H7 (cell line): Measurements from ENCODE around the gene PDE4B. TPM values are rescaled to one million over a fixed set of nuclear protein-coding genes. Genes with fewer than 3 reads are reported as not detected.
"Not testable (repeated sequence)": the region's sequence is repeated elsewhere in the genome, so short reads cannot be mapped to it uniquely, and the experiment has no call there.

ENCODE experiments used
- DNase-seq: peaks from one replicate; pipeline ENCODE4 v3.0.0; 2012
- H3K27me3 ChIP-seq: 2 replicates; pipeline ENCODE4 v1.6.0; 2011; ENCODE audit warnings: mild to moderate bottlenecking, low read length; ENCODE audit not compliant: control insufficient read depth, insufficient read depth
- H3K36me3 ChIP-seq: replicated peaks from 2 replicates; pipeline ENCODE4 v1.5.1; 2011; ENCODE audit warnings: low read length; ENCODE audit not compliant: control insufficient read depth, insufficient read depth
- H3K4me3 ChIP-seq: 2 replicates; pipeline ENCODE4 v1.5.1; 2011; ENCODE audit warnings: low read depth, mild to moderate bottlenecking, control low read depth, low read length, moderate library complexity; ENCODE audit not compliant: insufficient read depth
- total RNA-seq: library from RNA; depleted of rRNA; stranded (reverse); fragments of >200 nt; shearing (Covaris generic); gene quantifications from 2 replicates; pipeline ENCODE4 v1.2.3, GENCODE V29; 2014

Gene PDE4B
- total RNA-seq, 1 experiment from 2014 or later = 4.1 TPM

DNA sequence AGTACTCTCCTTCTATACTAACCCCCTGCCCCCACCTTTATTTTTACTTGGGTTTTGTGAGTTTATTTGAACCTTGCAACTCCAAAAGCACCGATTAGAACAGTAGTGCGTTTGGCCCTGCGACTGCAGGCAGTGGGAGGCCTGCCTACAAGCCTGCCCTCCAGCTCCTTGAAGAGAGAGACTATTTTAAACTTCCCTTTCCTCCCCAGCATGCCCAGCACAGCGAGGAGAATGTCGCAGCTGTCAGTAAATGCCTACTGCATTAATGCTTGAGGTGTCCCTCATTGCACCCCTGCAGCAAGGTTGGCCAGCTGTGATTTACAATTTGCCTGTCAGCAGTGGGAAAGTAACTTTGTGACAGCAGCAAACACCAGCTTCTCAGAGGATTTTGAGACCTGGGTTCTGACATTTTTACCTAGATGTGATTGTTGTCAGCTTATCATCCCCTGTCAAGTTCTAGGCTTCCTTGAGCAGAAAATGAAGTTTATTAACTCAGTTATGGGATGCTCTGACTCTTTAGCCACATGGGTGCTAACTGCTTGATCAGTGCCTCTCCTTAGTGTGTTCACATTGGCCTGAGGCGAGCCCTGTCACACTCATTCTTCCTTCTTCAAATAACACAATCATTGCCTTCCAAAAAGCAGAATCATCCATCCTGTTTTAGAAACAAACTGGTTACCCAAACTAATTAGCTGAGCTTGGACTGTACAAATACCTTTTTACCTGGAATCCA lies 170.6 kb downstream of the PDE4B start:
- DNase-seq = no peak
- no peaks in the 10 kb centered on the region for H3K36me3 ChIP-seq
- no peak overlapping the region for H3K4me3 ChIP-seq
- no peaks in the 10 kb centered on the region for H3K27me3 ChIP-seq

DNA sequence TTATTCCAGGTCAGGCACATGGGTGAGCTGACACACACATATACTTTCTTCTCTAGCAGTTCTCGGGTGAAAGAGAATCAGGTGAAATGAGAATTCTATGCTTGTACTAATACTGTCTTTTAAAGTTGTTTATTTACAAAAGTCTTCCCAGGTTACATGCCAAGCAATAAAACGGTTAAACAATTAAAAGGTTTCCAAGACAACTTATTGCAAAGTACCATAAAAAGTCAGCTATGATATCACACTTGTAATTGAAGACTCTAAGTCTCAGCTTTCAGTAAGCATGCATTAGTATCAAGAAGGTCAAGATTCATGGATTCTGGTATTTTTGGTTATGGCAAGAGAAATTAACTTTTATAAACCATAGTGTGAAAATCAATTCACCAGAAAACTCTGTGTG lies 171.4 kb downstream of the PDE4B start:
- DNase-seq = no peak
- Histone ChIP-seq H3K4me3 (no peak overlapping the region), H3K36me3 (no peaks in the 10 kb centered on the region), H3K27me3 (no peaks in the 10 kb centered on the region)

DNA sequence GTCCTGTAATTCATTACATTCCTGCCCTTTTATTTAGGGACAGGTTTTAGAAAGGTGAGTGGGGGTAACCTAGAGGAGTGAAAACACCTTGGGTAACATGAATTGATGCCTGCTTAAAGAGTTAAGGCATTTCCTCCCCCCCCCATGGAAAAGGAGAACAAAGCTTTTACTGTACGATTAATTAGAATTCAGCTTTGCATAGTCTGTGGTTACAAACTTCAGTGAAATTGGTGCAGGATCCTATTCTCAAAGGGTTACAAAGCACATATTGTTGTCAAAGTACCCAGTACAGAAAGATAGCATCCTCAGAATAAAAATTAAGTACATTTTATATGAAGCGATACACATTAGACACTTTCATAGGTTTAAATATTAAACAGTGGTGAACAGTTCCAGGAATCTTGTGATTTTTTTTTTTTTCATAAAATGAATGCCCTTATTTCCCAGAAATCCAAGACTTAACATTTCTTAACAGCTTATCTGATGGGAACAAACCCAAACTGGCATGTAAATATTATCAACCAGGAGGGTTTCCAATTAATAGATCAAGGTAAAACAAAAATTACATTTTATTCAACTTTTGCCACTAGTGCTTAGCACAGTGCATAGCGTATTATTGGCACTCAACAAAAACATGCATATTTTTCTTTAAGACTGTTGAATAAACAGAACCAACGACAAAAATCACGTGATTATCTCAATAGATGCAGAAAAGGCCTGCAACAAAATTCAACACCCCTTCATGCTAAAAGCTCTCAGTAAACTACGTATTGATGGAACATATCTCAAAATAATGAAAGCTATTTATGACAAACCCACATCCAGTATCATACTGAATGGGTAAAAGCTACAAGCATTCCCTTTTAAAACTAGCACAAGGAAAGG lies 172.7 kb downstream of the PDE4B start:
- H3K36me3 ChIP-seq = no peaks in the 10 kb centered on the region
- H3K4me3 ChIP-seq = no peak overlapping the region
- DNase-seq = no peak
- no peaks in the 10 kb centered on the region for H3K27me3 ChIP-seq

DNA sequence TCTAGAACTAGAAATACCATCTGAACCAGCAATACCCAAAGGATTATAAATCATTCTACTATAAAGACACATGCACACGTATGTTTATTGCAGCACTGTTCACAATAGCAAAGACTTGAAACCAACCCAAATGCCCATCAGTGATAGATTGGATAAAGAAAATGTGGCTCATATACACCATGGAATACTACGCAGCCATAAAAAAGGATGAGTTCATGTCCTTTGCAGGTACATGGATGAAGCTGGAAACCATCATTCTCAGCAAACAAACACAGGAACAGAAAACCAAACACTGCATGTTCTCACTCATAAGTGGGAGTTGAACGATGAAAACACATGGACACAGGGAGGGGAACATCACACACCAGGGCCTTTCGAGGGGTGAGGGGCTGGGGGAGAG lies 174.8 kb downstream of the PDE4B start:
- H3K27me3 ChIP-seq, H3K4me3 ChIP-seq, H3K36me3 ChIP-seq, DNase-seq: not testable (repeated sequence)

DNA sequence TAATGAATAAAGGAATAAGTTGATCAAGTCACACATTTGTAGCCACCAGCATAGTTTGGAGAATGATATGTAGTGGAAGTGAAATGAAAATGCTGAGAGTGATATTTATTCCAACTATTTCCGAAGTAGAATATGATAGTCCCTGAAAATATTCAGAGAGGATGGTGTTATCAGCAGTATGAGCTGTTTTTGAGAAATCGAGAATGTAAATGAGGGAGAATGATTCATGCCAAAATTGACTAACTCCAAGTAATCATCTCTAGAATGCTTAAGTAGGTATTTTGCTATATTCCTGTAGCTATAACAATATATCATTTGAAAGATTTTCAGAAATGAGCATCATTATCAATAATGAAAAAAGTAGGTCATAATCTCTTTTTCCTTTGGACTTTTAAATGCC lies 178.9 kb downstream of the PDE4B start:
- no peak for DNase-seq
- H3K4me3 ChIP-seq = no peak overlapping the region
- no peaks in the 10 kb centered on the region for H3K36me3 ChIP-seq
- H3K27me3 ChIP-seq = no peaks in the 10 kb centered on the region

DNA sequence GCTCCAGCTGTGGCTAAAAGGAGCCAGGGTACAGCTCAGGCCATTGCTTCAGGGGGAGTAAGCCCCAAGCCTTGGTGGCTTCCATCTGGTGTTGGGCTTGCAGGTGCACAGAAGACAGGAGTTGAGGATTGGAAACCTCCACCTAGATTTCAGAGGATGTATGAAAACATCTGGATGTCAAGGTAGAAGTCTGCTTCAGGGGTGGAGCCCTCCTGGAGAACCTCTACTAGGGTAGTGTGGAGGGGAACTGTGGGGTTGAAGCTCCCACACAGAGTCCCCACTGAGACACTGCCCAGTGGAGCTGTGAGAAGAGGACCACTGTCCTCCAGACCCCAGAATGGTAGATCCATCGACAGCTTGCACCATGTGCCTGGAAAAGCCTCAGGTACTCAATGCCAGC lies 183.0 kb downstream of the PDE4B start:
- H3K36me3 ChIP-seq = no peaks in the 10 kb centered on the region
- DNase-seq = no peak
- no peaks in the 10 kb centered on the region for H3K27me3 ChIP-seq
- H3K4me3 ChIP-seq = no peak overlapping the region

DNA sequence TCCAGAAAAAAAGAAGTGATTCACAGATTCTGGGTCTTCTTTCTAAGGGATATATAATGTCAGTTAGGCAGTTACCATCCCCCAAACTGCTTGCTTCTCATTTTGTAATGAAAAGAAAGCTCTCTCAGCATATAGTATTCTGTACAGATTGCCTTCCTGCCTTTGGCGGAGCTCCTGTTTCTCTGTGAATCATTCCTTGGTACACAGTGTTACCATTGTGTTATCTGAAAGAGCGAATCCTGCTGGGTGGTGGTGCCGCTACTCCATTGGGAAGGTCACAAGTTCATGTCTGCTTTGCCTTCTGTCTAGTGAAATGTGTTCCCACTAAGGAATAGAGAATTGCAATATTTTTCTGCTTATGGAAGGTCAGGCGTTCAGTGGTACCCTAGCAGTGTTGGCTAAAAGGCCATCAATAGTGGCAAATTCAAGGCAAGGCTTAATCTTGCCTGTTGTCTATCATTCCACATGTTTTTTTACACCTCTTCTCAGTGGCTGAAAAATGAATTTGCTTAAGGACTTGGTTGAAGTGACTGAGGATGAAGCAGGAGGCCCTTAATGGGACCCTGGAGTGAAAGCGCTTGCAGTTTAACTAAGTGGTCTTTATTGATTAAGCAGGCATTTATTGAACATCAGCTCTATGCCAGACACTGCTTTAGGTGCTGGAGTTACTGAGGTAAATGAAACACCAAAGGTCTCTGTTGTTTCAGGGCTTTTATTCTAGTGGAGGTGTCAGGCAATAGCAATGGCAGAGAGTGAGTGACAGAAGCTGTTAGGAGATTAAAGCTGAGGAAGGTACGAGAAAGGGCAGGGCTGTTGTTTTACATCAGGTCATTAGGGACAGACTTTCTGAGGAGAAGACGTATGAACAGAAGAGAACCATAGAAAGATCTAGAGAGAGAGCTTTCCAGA lies 186.7 kb downstream of the PDE4B start:
- no peaks in the 10 kb centered on the region for H3K27me3 ChIP-seq
- no peak for DNase-seq
- no peaks in the 10 kb centered on the region for H3K36me3 ChIP-seq
- H3K4me3 ChIP-seq = no peak overlapping the region

DNA sequence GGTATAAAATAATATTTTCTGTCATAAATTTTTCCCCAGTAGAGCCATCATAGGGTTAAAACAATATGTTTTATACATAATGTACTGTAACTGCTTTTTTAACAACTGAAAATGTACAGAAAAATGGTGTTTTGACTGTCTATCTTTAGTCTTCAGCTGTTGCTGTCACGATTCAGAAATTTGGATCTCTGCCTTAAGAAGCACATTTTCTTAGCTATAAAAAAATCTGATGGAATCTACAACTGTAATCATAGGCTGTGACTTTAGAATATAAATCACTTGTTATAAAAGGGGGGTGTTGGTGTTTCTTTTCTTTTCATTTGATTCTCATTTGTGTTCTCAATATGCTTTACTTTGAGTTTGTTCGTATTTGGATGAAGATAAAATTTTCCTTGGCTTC lies 187.5 kb downstream of the PDE4B start:
- Histone ChIP-seq H3K27me3 (no peaks in the 10 kb centered on the region), H3K36me3 (no peaks in the 10 kb centered on the region), H3K4me3 (no peak overlapping the region)
- no peak for DNase-seq

DNA sequence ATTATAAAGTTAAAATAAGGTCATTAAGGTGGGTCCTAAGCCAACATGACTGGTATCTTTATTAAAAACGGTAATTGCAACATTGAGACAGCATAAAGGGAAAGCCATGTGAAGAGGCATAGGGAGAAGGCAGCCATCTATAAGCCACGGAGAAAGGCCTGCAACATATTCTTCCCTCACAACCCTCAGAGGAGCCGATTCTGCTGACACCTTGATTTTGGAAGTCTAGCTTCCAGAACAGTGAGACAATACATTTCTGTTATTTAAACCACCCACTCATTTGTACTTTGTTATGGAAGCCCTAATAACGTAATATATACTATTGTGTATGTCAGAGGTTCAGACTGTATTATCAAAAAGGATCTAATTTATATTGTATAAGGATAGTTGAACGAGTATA lies 190.8 kb downstream of the PDE4B start:
- Histone ChIP-seq H3K36me3 (no peaks in the 10 kb centered on the region), H3K27me3 (no peaks in the 10 kb centered on the region), H3K4me3 (no peak overlapping the region)
- no peak for DNase-seq

DNA sequence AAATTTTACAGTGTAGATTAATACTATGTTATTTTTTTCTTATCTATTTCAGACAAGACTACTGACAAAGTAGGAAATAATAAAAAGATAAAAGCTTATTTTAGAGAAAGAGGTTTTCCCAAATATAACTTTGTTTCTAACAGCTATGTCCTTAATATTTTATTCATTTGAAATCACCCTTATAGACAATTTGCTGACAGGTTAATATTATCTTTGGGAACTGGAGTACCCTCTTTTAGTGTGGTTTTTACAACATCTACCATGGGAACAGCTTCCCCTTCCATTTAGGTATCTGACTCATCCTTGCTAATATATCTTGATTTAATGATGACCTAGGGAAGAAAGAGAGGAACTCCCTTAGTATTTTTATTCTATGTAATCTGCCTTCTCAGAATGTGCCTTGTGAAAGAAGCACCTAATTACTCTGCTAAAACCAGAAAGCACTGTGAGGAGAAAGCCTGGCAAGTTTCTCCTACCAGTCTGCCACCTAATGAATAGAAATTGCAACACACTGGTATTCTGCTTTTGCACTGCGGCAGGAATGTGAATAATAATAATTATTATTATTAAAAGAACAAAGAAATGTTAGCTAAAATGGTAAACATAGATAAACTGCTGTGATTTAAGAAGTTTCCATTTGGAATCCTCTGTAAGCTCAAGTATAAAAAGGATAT lies 192.8 kb downstream of the PDE4B start:
- H3K4me3 ChIP-seq = no peak overlapping the region
- H3K36me3 ChIP-seq = no peaks in the 10 kb centered on the region
- no peaks in the 10 kb centered on the region for H3K27me3 ChIP-seq
- no peak for DNase-seq

DNA sequence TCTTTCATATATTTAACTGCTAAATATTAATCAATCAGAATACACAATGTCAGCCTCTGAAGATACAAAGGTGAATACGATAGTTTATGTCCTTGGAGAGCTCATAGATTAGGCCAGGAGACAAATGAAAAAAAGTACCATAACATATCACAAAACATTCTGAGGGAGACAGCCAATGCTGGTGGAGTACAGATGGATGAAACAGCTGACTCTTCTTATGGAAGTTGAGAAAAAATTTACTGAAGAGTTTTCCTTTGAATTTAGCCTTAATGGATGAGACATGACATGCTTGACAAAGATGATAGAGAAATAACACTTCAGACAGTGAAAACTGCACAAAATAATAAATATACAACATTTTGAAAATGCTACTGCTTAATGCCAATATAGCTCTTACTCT lies 193.5 kb downstream of the PDE4B start:
- Histone ChIP-seq H3K36me3 (no peaks in the 10 kb centered on the region), H3K27me3 (no peaks in the 10 kb centered on the region), H3K4me3 (no peak overlapping the region)
- no peak for DNase-seq

DNA sequence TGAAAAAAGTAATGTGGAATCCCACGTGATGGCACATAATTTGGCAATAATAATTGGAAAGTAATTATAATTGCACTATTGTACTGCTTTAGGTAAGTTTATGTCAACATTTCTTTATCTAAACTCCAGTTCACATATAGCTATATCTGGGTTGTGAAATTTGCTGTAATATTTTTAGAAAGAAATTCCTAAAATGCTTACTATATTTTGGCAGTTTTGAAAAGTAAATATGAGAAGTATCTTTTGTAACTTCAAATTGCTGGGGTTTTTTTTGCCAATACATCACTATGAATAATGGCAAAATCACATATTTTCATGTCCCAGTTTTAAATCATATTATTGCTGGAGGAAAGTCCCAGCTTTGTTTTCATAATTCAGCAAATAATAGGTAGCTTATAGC lies 197.5 kb downstream of the PDE4B start:
- no peaks in the 10 kb centered on the region for H3K27me3 ChIP-seq
- no peaks in the 10 kb centered on the region for H3K36me3 ChIP-seq
- H3K4me3 ChIP-seq = no peak overlapping the region
- DNase-seq = no peak

DNA sequence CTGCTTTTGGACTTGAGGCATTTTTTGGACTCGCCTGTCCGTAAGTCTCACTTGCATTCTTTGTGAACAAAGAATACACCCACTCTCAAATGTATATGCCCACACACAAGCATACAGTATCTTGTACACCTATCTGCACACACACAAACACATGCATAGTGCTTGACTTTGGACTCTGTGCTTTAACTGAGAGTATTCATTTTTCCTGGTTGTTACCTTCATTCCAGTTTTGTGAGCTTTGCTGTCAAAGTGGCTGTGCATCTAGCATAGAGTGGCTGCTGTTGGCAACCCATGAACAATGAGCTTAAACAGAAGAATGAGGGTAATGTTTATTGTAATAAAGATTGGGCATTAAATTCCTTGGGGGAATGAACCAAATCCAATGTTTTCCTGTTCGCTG lies 199.0 kb downstream of the PDE4B start:
- Histone ChIP-seq H3K36me3 (no peaks in the 10 kb centered on the region), H3K4me3 (no peak overlapping the region), H3K27me3 (no peaks in the 10 kb centered on the region)
- DNase-seq = no peak

DNA sequence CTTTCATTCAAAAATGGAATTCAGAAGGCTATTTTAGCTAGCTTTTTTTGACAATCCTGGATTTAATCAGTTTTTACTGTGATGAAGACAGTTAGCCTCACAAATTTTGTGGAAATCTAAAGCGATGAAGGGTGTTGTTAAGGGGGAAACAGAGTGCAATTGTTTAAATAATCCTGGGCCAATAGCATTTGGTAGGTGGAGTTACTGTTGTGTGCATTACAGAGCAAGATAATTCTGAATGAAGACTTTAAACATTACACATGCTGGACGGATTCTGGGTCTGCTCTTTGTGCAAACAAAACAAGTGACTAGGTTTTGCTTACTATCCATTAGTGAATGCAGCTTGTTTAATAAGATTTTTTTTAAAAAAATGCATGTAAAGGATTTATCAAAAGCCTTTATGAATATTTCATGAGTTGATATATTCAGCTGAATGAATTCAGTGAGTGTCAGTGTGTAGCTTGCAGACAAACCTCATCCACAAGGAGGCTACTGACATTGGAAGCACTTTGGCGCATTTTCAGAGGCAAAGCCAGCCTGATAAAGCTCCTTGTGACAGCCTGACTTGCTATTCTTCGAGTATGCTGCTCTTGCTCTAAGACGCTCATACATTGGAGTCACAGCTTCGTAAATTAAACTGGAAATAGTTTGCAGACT lies 199.6 kb downstream of the PDE4B start:
- no peak overlapping the region for H3K4me3 ChIP-seq
- no peaks in the 10 kb centered on the region for H3K36me3 ChIP-seq
- H3K27me3 ChIP-seq = no peaks in the 10 kb centered on the region
- DNase-seq = no peak
